K562 (cell line): ENCODE results near the gene PES1. TPM values are rescaled to one million over a fixed set of nuclear protein-coding genes. Genes with fewer than 3 reads are reported as not detected.

Source experiments
- ATF3 ChIP-seq, 2 experiments: fragments of 450-650 bp in 1 of 2; sonication (generic) in 1 of 2; formaldehyde crosslinking in 1 of 2; IDR thresholded peaks in 1 of 2; conservative IDR thresholded peaks in 1 of 2; 2 replicates each; pipeline versions ENCODE4 v1.6.1 to v1.8.1; 2016 to 2023; ENCODE audit warnings: mild to moderate bottlenecking in 2 of 2, moderate library complexity in 2 of 2, inconsistent platforms in 1 of 2, missing genetic modification reagents in 1 of 2
- C11orf30 ChIP-seq: fragments of 450-650 bp; IDR thresholded peaks from 2 replicates; pipeline ENCODE4 v1.6.1; 2016; ENCODE audit warnings: low read depth, mild to moderate bottlenecking
- CSDE1 ChIP-seq, 2 experiments: fragments of 450-650 bp; IDR thresholded peaks; 2 replicates each; pipeline ENCODE4 v1.6.1; 2016; ENCODE audit warnings: mild to moderate bottlenecking in 1 of 2
- HDAC1 ChIP-seq, 2 experiments: fragments of 450-650 bp; IDR thresholded peaks; 2 replicates each; pipeline ENCODE4 v1.6.1; 2016 to 2017; ENCODE audit warnings: inconsistent platforms in 1 of 2, mild to moderate bottlenecking in 1 of 2, moderate library complexity in 1 of 2
- JUN ChIP-seq, 2 experiments: sonication (generic) in 1 of 2; formaldehyde crosslinking in 1 of 2; IDR thresholded peaks; 2 replicates each; pipeline versions ENCODE4 v1.6.1 to v1.8.0; 2012 to 2022; ENCODE audit warnings: borderline replicate concordance in 2 of 2, mild to moderate bottlenecking in 2 of 2, improper control_type of control experiment in 1 of 2, low read depth in 1 of 2, low read length in 1 of 2, missing genetic modification reagents in 1 of 2
- L3MBTL2 ChIP-seq: fragments of 450-650 bp; IDR thresholded peaks from 2 replicates; pipeline ENCODE4 v1.6.1; 2016; ENCODE audit warnings: mild to moderate bottlenecking, moderate library complexity
- NCOA4 ChIP-seq: fragments of 450-650 bp; IDR thresholded peaks from 2 replicates; pipeline ENCODE4 v1.6.1; 2018; ENCODE audit warnings: mild to moderate bottlenecking; ENCODE audit not compliant: partially characterized antibody
- POLR2G ChIP-seq: fragments of 200-400 bp; formaldehyde crosslinking; IDR thresholded peaks from 2 replicates; pipeline ENCODE4 v1.6.1; 2017; ENCODE audit warnings: low read depth, mild to moderate bottlenecking, antibody characterized with exemption, low read length, moderate library complexity
- RBBP5 ChIP-seq: fragments of 200-600 bp; sonication (generic); IDR thresholded peaks from 2 replicates; pipeline ENCODE4 v1.6.1; 2012; ENCODE audit warnings: borderline replicate concordance, mild to moderate bottlenecking, low read length, control low read depth, inconsistent platforms; ENCODE audit not compliant: insufficient read depth, poor library complexity, severe bottlenecking
- SAFB2 ChIP-seq: fragments of 200-400 bp; formaldehyde crosslinking; IDR thresholded peaks from 2 replicates; pipeline ENCODE4 v1.6.1; 2018; ENCODE audit warnings: borderline replicate concordance, low read length, low read depth, moderate library complexity; ENCODE audit not compliant: severe bottlenecking
- TBP ChIP-seq: optimal IDR thresholded peaks from 2 replicates; pipeline ENCODE3; 2011; ENCODE audit warnings: low read depth, low read length, improper control_type of control experiment
- TFAP4 ChIP-seq: sonication (generic); formaldehyde crosslinking; IDR thresholded peaks from 2 replicates; pipeline ENCODE4 v1.8.0; 2022; ENCODE audit warnings: missing genetic modification reagents, mild to moderate bottlenecking, moderate library complexity, borderline replicate concordance
- THAP12 ChIP-seq: fragments of 250-450 bp; sonication (Bioruptor Pico); IDR thresholded peaks from 2 replicates; pipeline ENCODE4 v1.9.0; 2021; ENCODE audit warnings: mild to moderate bottlenecking, inconsistent platforms
- ZFPM2 ChIP-seq: fragments of 250-450 bp; sonication (Bioruptor Pico); IDR thresholded peaks from 2 replicates; pipeline ENCODE4 v1.5.1; 2022; ENCODE audit warnings: mild to moderate bottlenecking
- ZNF408 ChIP-seq: fragments of 250-450 bp; sonication (Bioruptor Pico); IDR thresholded peaks from 2 replicates; pipeline ENCODE4 v1.4.0; 2020; ENCODE audit warnings: low read depth, mild to moderate bottlenecking, moderate library complexity
- ZNF586 ChIP-seq: fragments of 450-650 bp; formaldehyde crosslinking; conservative IDR thresholded peaks from 2 replicates; pipeline ENCODE4 v1.4.0; 2020; ENCODE audit warnings: mild to moderate bottlenecking, moderate library complexity
- ZNF699 ChIP-seq: fragments of 250-450 bp; sonication (Bioruptor Pico); IDR thresholded peaks from 2 replicates; pipeline ENCODE4 v1.8.0; 2021; ENCODE audit warnings: mild to moderate bottlenecking, moderate library complexity; ENCODE audit not compliant: insufficient replicate concordance
- ZNF75A ChIP-seq: fragments of 450-650 bp; formaldehyde crosslinking; IDR thresholded peaks from 2 replicates; pipeline ENCODE4 v1.4.0; 2020; ENCODE audit warnings: mild to moderate bottlenecking
- ZNF79 ChIP-seq: fragments of 250-450 bp; sonication (Bioruptor Pico); IDR thresholded peaks from 2 replicates; pipeline ENCODE4 v1.4.0; 2020; ENCODE audit warnings: low read depth, mild to moderate bottlenecking, moderate library complexity
- polyA plus RNA-seq, 8 experiments: library from polyadenylated mRNA; depleted of rRNA in 4 of 8; stranded (reverse) in 5 of 8; unstranded in 3 of 8; fragments of >200 nt; fragmentation: Nextera tagmentation in 2 of 8; fragmentation: Illumina TruSeq in 1 of 8; extraction: Ambion mirVana in 2 of 8; extraction: Trizol in 1 of 8; gene quantifications; 2 replicates each; pipeline versions ENCODE4 v1.2.1 to v1.2.3, GENCODE V29; 2011 to 2014; ENCODE audit warnings: inconsistent platforms in 1 of 8, missing spikeins in 1 of 8
- total RNA-seq, 7 experiments: library from RNA; depleted of rRNA in 6 of 7; stranded (reverse); fragments of >200 nt in 6 of 7; fragmentation: Illumina TruSeq in 2 of 7; extraction: Trizol in 2 of 7; gene quantifications; 2 replicates each; pipeline versions ENCODE4 v1.2.1 to v1.2.3, GENCODE V29; 2011 to 2021; ENCODE audit warnings: low replicate concordance in 1 of 7
- TF ChIP-seq, protein P1 (sequence below): fragments of 450-650 bp; formaldehyde crosslinking; IDR thresholded peaks from 2 replicates; pipeline ENCODE4 v1.4.0; 2020; ENCODE audit warnings: mild to moderate bottlenecking, mixed read lengths

PES1 gene
- total and polyA plus RNA-seq, 9 of the 15 experiments (the other 6 are each of a cell fraction or from before 2014, with no cell fraction given): 6.5 to 158 (median 94.3) TPM

- TF ChIP-seq RBBP5 (no peak), TFAP4 (peak; percentile 94), POLR2G (peak; percentile 40; the same call in 1 of the 2 replicates), TBP (no peak), CSDE1 (IDR thresholded peaks at IDR 0.05) (no peak), HDAC1 (IDR thresholded peaks at IDR 0.05) (peak in 1 of 2 experiments; percentile 57; a peak in 2 of 4 replicates), ZNF408 (CRISPR knock-in tag) (no peak), ATF3 (IDR thresholded peaks at IDR 0.05) (no peak), ATF3 (CRISPR knock-in tag; conservative IDR thresholded peaks at IDR 0.05) (no peak), THAP12 (CRISPR knock-in tag) (no peak), ZNF699 (CRISPR knock-in tag) (no peak), ZNF586 (CRISPR knock-in tag) (no peak), SAFB2 (no peak), C11orf30 (peak; percentile 75), NCOA4 (no peak), ZNF75A (CRISPR knock-in tag) (no peak), ZFPM2 (no peak), ZNF79 (CRISPR knock-in tag) (no peak), L3MBTL2 (peak; percentile 48; the same call in 1 of the 2 replicates), JUN (IDR thresholded peaks at IDR 0.05; ENCODE audit: borderline replicate concordance, low read depth, low read length) (no peak), JUN (CRISPR knock-in tag; IDR thresholded peaks at IDR 0.05; ENCODE audit: borderline replicate concordance) (no peak)
- TF ChIP-seq, protein P1, sequence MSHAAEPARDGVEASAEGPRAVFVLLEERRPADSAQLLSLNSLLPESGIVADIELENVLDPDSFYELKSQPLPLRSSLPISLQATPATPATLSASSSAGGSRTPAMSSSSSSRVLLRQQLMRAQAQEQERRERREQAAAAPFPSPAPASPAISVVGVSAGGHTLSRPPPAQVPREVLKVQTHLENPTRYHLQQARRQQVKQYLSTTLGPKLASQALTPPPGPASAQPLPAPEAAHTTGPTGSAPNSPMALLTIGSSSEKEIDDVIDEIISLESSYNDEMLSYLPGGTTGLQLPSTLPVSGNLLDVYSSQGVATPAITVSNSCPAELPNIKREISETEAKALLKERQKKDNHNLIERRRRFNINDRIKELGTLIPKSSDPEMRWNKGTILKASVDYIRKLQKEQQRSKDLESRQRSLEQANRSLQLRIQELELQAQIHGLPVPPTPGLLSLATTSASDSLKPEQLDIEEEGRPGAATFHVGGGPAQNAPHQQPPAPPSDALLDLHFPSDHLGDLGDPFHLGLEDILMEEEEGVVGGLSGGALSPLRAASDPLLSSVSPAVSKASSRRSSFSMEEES (CRISPR knock-in tag): peak; percentile 93
Measured at GRCh38 chr22:30606455-30607299, 15.0 kb upstream of the PES1 start, which contains the start of gene TCN2 (continued).
